HG03354 (cell line): Measurements from ENCODE around the gene CYTH3.

Experiments used
- ATAC-seq: cut with Tn5 transposase; IDR thresholded peaks from one replicate; pipeline ENCODE4 v1.9.1; 2021; ENCODE audit warnings: mild to moderate bottlenecking; ENCODE audit not compliant: unreplicated experiment, poor library complexity, severe bottlenecking

Gene CYTH3

DNA sequence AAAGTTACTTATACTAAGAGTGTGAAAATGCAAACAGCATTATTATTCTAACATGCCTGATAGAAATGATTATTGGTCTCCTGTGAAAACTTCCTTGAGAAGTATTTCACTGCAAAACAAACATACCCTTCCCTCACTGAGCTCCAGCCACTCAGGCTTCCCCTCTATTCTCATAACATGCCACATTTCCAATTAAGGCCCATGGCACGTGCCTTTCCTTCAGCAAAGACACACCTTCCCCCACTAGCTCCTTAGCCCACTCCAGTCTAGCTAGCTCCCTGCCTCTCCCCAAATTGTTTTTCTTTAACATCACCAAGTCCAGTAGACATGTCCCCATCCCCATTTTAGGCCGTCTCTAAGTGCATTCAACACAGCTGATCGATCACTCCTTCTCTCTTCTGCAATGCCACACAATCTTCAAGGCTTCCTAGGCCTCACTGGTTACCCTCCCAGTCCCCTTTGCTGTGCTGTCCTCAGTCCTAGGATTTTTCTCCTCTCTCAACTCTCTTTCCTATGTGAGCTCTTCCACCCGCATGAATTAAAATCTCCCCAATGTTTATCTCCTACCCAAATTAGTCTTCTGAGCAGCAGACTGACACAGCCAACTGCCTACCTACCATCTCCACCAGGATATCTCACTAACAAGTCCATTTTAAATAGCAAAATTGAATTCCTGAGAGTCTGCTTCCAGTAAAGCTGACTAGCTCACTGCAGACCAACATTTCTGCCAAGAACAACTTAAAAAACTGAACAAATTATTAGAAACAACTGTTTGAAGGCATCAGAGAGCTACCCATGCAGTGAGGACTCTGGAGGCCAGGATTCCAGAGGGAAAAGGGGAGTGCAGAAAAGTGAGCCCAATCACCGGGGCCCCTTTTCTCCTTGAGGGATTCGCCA lies 11.9 kb downstream of the CYTH3 start:
- no peak for ATAC-seq

DNA sequence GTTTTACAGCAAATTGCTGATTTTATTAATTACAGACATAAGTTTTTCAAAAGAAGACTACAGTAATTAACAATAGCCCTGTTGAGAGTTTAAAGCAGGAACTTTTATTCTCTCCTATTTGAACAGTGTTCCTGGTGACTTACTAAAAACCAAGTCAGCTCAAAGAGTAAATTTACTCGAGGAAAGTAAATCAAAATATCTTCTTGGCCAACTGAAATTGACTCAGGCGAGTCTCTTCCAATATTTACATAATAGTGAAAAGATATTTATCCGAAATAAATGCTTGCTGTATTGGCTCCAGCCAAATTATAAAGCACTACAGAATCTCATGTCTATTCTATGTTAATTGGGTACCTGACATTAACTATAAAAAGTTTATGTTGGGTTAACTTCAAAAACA lies 13.2 kb downstream of the CYTH3 start:
- no peak for ATAC-seq

DNA sequence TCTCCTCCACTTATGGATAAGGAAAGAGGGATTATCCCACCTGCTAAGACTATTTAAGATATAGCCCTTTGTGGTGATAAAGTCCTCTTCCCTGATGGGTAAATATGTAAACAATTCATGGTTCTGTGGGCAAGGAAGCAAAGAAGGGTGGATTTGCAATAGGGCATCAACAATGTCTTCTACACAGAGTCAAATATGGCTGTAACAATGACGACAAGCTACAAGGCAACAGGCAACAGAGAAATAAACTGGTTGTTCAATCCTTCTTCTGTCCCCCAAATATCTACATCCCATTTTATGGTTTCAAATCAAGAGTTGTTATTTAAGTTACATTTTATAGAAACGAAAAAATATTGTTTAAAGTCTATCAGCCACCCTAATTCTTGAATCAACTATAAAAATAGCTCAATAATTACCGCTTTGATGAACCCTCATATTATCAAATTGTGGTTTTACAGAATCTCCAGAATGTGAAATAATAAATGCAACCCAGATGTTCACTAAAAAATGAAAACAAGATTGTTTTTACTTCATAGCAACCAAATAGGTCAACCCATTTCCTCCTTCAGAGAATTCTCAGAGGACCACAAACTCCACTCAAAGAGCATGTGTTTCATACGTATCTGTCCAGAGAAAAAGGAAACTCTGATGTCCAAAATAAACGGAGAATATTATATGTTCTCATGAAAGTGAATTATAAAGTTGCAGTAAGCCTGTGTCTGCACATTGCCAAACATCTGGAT lies 13.8 kb downstream of the CYTH3 start:
- ATAC-seq, result no peak

- no peak for ATAC-seq
Observed at GRCh38 chr7:6257675-6258074, 14.7 kb downstream of the CYTH3 start.

DNA sequence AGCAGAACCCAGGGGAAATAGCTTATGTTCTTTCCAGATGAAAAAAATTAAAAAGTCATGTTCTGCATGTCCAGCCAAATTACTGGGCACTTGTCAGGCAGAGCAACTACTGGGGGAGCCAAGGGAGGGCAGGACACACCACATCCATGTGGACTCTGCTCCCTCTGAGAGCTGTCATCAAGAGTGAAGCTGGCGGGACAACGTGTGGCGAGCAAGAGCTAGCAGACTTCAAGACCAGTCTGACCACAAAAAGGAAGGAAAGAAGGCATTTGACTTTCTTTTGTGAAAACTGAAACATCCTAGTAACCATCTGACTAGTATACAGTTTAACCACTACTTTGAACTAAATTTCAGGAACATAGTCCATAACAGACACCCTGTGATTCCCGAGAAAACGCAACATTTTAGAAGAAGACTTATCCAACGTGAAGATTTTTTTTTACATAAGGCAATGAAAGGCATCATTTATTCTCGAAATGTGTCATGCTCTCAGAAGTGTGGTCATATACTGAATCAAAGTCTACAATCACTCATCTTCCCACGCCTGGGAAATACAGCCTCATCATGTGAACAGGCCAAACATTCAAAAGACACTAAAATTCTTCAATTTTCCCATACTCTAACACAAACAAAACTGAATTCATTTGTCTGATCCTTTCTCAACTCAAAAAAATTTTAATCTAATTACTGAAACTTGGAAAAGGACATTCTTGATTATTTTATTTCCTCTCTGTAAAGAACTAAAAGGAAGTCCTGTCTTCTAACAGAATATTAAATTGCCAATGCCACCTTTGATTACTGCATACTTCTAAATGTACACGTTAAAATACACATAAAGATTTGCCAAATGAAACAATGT lies 15.5 kb downstream of the CYTH3 start:
- peak; percentile 67 for ATAC-seq

- no peak for ATAC-seq
Observed at GRCh38 chr7:6256109-6256483, 16.3 kb downstream of the CYTH3 start.

DNA sequence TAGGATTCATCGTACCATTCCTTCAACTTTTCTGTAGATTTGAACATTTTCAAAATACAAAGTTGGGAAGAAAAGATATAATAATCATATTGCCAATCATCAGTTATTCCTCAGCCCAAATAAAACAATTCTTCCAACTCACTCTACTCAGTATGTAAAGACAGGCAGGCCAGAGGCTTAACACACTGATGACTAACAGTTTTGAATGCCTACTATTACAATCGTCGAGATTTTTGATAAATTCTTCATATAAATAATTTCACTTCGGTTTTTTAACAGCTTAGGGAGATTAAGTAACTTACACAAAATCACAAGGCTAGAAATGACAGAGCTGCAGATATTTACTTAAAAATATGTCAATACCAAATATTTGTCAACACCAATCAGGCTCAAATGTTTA lies 17.6 kb downstream of the CYTH3 start:
- ATAC-seq, result no peak

DNA sequence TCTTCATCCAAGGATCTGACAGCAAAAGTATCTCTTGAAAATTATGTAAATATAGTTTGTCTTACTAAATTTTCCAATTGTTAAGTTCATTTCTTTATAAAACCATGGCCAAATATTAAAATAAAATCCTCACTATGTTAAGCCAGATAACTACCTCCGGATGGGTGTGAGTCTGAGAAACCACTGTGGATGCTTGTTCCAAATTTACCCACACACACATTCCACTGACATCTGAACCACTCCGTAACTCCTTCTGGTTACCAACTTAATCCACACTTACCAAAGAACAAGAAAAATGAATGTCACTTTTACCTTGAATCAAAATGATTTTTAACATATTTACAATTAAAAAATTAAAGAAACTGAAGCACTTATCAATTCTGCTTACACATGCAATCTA lies 19.7 kb downstream of the CYTH3 start:
- ATAC-seq, result no peak

DNA sequence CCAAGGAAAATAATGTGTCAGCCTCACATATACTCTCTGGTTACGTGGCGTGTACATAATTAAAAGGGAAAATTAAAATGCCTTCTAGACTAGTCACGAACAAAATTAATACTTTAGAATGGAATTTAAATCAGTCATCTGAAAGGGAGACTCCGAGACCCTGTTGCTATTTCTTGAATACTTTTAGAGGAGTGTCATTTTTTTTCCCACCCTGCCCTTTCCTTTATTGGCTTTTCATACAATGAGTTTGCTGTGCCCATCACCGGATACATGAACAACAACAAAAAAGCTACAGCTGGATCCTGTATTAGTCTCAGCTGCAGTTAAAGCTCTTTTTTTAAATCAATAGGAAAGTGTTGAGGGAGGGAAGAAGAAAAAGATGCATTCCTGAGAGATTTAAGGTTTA lies 20.1 kb downstream of the CYTH3 start:
- no peak for ATAC-seq

DNA sequence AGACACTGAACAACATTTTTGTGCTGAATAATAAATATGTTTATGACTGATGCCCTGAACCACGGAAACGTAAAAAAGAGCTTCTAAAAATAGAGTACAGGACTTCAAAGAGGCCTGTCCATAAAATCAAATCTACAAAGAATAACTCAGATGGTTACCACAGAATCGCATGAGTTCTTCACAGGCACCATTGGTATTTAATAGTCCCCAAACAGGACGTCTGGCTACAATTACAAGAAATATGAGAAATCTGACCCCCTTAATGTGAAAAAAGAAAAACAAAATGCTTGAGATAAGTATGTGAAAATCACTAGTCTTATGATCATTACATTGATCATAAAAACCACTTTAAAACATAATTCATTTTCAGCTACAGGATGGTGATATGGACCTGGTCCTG lies 20.8 kb downstream of the CYTH3 start:
- no peak for ATAC-seq

DNA sequence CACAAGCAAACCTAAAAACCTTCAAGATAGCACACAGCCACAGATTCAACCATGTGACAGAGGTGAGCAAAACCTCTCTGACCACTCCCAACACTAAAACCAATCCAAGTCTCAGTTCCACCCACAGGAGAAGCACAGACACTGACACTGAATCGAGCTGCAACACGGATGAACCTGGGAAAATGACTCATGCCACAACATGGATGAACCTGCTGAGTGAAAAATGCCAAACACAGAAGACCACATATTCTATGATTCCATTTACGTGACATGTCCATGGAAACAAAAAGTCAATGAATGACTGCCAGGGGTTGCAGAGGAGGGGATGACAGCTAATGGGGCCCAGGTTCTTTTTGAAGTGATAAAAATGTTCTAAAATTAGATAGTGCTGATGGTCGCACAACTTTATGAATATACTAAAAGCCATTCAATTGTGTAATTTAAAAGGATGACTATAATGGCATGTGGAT lies 22.0 kb downstream of the CYTH3 start:
- no peak for ATAC-seq

DNA sequence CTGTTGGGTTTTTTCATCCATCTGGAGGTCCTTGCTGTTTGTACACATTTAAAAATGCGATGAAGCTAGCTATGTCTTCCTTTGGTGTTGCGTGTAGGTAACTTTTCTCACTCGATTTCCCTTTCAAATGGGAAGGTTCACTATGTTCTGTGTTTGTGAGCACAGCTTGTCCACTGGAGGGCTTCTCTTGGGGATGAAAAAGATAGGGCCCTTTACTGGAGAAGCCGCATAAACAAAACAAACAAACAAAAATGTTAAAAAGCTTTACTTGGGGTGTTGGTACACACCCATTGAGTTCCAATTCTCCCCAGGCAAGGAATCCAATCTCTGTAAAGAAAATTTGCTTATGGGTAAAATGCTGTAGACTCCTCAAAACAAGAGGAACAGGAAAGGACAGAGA lies 23.4 kb downstream of the CYTH3 start:
- no peak for ATAC-seq

GRCh38 chr7:6248581-6248980 lies 23.8 kb downstream of the CYTH3 start:
- no peak for ATAC-seq

DNA sequence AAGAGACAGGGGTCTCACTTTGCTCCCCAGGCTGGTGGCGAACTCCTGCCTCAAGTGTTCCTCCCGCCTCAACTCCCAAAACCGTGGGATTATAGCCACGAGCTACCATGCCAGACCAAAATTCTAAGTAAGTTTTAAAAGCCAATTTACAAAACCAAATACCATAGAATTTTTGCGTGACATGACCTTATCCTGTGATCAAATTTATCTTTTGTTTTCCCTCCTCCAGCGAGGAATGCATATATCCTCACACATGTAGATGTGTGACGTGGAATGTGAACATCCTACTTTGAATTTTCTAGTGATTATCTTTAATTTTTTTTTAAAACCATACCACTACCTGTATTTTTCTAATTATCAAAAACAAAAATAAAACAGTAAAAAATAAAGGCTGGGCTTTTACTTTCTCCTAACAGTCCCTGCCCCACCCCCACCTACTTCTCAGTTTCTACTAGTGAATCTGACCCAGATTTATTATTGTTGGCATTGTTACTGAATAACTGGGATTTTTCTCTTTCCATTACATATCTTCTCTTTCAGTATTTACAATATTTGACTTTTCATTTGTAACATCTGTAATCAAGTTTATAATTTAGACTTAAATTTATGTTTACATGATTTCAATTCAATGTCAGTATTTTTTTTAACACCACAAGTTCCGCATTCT lies 26.0 kb downstream of the CYTH3 start:
- no peak for ATAC-seq

GRCh38 chr7:6244021-6244420 lies 28.4 kb downstream of the CYTH3 start:
- ATAC-seq, result no peak

DNA sequence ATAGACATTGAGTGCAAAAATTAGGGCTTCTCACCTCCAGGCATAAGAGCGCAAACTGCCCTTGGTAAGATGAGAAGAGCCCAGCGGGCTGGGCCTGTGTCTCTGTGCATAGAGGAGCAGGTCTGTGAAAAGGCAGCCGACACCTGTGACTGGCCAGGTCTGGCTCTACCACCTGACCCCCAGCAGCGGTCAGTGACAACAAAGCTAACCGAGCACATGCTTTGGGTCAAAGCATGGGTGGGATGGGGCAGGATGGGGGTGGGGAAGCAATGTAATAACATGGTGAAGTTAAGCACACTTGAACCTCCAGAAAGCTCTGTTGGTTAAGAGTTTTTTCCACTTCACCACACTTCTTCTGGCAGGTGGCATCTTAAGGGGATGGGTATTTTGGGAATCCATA lies 29.3 kb downstream of the CYTH3 start:
- ATAC-seq, result no peak

DNA sequence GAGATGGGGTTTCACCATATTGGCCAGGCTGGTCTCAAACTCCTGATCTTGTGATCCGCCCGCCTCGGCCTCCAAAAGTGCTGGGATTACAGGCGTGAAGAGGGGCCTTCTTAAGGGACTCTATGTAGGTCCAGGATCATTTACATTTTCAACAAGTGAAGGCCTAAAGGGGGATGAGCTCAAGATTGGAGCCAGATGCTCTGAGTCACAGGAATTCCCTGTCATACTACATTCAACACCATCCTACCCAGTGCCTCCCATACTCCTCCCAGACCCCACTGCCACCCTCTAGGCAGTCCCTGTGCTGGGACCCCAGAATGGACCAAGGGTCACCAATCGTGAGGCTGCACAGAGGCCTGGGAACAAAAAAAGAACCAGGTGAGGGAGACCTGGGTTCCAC lies 29.9 kb downstream of the CYTH3 start:
- ATAC-seq, result no peak

GRCh38 chr7:6241607-6241973 lies 30.8 kb downstream of the CYTH3 start:
- no peak for ATAC-seq

GRCh38 chr7:6238309-6238925 lies 34.0 kb downstream of the CYTH3 start:
- no peak for ATAC-seq
